Lung microvascular endothelial cell (primary cell): ENCODE results near the gene NKX1-2. TPM values are rescaled to one million over a fixed set of nuclear protein-coding genes. Genes with fewer than 3 reads are reported as not detected.
"Not testable (repeated sequence)": the region's sequence is repeated elsewhere in the genome, so short reads cannot be mapped to it uniquely, and the experiment has no call there.

ENCODE experiments used
- DNase-seq, 2 donors: peaks; one replicate each; pipeline versions ENCODE4 v3.0.0 to v3.0.0-alpha.2; 2010; ENCODE audit warnings: low read depth in 2 of 2
- total RNA-seq: library from RNA; depleted of rRNA; stranded (reverse); fragments of >200 nt; gene quantifications from 2 replicates; pipeline ENCODE4 v1.2.1, GENCODE V29; 2014

The NKX1-2 gene
- total RNA-seq, 1 donor from 2014 or later = not detected

DNA sequence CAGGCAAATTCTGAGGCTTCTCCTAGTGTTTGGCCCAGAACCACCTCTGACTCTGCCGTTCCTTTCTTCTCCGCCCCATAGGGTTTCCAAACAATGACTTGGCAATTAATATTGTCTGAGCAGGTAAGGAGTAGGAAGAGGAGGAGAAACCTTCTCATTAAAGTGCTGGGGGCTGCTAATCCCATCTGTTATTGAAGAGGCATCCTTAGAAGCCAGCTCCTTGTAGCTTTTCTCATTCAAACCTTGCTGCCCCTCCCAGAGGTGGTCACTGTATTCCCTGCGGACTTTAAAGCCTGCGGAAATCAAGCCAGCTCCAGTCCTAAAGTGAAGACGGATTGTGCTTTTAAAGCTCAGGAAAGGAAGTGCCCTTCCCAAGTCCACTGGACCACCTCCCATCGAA lies 1.4 kb upstream of the NKX1-2 start:
- no peak for DNase-seq

DNA sequence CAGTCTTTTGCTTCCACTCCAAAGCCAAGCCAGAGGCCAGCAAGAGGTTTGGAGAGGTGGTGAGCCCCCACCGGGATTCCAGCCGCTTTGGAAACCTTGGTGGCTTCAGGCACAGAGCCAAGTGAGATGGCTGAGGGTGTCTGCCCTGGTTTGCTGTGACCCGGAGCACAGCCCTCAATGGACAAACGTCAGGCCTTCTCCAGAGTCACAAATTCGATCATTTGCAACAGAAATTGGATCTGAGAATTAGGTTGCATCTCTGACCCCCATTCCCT lies 885 bp upstream of the NKX1-2 start:
- DNase-seq = no peak

- DNase-seq = no peak
Measured at GRCh38 chr10:124449170-124450011, 444 bp downstream of the NKX1-2 start.

- no peak for DNase-seq
Measured at GRCh38 chr10:124448696-124449169, 1.1 kb downstream of the NKX1-2 start.

DNA sequence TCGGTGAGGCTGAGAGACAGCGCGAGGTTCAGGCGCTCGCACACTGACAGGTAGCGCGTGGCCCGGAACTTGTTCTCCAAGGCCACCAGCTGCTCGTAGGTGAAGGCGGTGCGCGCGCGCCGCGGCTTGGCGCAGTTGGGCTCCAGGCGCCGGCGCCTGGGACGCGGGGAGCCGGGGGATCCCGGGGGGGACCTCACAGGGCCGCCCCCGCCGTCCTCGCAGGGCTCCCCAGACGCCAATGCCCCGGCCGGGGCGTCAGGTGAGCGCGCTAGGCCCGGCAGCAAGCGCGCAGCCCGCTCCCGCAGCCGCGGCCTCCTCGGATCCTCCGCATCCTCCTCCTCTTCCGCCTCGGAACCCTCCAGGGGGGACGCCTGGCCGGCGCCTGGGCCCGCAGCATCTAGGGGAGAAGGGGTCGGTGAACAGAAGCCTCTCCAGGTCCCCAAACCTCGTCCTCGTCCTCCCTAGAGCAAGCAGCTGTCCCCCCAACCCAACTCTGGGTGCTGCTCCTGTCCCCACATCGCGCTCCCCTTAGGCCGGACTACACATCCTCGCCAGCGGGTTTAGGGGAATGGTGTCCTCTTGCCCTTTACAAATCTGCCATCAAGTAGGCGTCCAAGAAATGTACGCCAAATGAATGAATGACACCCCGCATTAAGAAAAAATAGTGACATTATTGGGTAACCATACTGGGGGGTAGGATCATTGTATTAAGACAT lies 1.9 kb downstream of the NKX1-2 start:
- DNase-seq = no peak

DNA sequence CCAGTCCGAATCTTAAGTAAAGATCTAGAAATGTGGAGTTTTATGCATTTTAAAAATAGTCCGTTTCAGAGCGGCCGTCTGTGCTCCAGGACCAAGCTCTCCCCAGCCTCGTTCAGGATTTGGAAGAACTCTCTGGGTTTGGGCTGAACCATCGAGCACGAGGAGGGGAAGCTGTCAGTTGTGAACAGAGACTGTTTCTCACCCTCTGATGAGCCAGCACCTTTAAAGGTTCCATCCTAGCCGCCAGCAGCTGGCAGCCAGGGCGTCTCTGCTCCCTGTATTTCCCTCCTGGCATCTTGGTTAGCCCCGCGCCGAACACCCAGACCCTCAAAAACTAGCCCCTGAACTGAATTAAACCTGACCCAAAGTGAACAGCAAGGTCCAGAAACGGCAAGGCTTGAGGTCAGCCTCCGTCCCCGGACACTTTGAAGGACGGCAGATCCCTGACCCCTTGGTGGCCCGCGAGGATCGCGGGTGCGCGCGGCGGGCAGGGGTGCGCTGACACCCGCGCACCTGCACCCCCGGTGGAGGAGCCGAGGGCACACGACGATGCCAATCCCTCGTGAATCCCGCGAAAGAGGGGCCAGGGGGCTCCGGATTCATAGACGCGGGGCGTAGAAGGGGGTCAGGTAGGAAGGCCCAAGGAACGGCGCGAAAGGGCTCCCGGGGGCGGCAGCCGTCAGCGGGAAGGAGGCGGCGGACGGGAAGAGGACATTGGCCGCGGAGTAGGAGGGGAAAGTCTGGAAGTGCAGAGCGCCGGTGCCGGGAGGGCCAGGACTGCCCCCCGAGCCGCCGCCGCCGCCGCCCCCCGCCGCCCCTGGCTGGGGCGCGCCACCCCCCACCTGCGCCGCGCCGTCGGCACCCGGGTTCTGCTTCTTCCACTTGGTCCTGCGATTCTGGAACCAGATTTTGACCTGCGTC lies 2.7 kb downstream of the NKX1-2 start:
- DNase-seq = no peak

DNA sequence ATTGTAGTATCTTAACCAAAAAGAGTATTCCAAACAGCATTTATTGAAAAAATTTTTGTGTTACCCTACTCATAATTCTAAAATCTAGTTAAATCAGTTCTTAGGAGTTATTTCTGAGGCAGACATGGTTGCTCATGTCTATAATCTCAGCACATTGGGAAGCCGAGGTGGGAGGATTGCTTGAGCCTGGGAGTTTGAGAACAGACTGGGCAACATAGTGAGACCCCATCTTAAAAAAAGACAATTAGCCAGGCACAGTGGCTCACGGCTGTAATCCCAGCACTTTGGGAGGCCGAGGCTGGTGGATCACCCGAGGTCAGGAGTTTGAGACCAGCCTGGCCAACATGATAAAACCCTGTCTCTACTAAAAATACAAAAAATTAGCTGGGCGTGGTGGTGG lies 8.1 kb downstream of the NKX1-2 start:
- DNase-seq = not testable (repeated sequence)

GRCh38 chr10:124436191-124436638 lies 13.6 kb downstream of the NKX1-2 start:
- DNase-seq = no peak

GRCh38 chr10:124435683-124436082 lies 14.2 kb downstream of the NKX1-2 start:
- not testable (repeated sequence) for DNase-seq

DNA sequence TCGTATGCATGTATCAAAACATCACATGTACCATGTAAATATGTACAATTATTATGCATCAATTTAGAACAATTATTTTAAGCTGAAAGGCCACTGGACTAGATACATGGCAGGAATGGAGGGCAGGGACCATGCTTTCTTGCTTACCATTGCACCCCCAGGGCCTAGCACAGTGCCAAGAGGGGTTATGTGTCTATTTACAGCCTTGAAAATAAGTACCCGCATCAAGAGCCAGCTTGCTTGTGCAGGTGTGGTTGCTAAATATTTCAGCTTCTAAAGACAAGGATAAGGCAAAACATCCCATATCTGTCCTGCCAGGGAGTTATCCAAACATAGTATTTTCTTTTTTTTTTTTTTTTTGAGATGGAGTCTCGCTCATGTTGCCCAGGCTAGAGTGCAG lies 16.4 kb downstream of the NKX1-2 start:
- DNase-seq = no peak

- no peak for DNase-seq
Measured at GRCh38 chr10:124430077-124430476, 19.8 kb downstream of the NKX1-2 start.

GRCh38 chr10:124429576-124429975 lies 20.3 kb downstream of the NKX1-2 start:
- no peak for DNase-seq

DNA sequence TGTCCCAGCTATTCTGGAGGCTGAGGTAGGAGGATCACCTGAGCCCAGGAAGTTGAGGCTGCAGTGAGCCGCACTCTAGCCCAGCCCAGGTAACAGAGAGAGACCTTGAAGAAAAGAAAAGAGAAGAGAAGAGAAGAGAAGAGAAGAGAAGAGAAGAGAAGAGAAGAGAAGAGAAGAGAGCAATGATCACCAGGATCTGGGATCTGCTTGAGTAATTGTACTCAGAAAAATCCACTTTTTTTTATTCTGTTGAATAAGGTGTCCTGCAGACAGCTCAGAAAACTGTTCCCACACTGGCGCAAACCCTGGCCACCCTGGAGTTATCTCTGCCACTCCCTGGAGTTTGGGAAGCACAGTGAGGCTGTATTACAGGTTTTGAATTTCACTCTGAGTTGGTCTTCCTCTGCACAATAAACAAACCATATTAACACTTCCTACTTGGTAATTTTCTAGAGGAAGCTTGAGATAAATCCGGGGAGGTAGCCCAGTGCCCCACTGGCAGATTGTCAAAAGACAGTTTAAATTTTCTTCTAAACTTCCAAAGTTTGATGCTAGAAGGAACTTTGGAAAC lies 21.5 kb downstream of the NKX1-2 start:
- no peak for DNase-seq

- no peak for DNase-seq
Measured at GRCh38 chr10:124425227-124425962, 24.4 kb downstream of the NKX1-2 start.

DNA sequence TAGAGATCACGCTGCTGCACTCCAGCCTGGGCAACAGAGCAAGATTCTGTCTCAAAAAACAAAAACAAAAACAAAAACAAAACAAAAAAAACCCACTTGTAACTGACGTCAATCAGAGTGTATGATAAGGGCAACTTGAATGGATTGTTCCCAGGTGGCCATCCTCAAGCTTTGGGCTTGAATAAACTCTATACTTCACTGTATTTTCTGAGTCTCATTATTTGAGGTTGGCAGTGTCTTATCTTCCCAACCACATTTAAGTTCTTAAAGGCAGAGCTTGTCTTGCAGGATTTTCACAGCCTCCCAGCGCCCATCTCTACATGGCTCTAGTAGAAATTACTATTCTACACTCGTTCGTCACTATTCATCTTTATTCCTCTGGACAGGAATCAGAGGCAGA lies 26.0 kb downstream of the NKX1-2 start:
- DNase-seq = no peak

DNA sequence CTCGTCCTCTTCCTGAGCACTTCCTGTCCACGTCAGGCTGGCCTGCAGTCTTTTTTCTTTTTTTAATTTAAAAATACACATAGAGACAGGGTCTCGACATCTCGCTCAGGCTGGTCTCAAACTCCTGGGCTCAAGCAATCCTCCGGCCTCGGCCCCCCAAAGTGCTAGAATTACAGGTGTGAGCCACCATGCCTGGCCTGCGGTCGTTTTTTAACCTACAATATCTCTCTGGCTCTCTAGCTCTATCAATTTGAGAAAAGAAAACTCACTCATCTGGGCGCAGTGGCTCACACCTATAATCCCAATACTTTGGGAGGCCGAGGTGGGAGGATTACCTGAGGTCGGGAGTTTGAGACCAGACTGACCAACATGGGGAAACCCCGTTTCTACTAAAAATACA lies 27.1 kb downstream of the NKX1-2 start:
- DNase-seq = no peak

- no peak for DNase-seq
Measured at GRCh38 chr10:124420254-124420653, 29.6 kb downstream of the NKX1-2 start.

- no peak for DNase-seq
Measured at GRCh38 chr10:124419635-124420034, 30.2 kb downstream of the NKX1-2 start.

DNA sequence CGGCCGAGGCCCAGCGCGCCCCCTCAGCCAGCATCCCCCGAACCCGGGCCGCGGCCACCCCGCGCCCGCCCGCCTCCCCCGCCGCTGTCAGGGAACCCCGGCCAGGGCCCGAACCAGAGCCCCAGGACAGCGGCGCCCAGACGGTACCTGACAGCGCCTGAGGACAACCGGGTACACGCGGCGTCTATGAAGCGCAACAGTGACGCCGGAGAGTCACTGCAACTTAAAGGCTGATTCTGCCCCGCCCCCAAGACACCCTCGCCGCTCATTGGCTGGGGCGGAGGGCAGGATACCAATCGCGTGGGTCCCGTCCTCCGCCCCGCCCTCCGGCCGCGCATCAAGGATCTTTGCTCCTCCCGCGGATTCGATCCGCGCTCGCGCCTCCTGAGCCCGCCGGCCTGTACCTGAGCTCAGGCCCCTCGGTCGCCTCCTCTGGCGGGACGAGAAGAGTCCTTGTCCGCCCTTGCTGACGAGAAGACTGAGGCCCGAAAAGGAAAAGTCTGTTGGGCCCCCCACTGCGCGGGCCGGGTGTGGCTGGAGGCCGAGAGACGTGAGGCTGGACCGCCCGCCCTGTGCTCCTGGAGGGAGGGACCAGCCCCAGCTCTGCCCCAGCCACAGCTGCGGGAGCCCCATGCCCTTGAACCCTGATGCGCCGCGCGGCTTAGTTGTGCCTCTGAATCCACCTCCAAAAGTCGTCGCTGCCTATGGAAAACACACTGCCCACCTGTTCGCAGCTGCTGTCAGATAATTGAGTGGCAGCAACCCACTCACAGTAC lies 30.9 kb downstream of the NKX1-2 start, which contains the start of gene OAT:
Gene OAT (minus strand): TSS at position 198 of the 776 bp plus-strand sequence. CDS start 6,752 bp downstream, outside the sequence.
- peak; percentile 96 for DNase-seq
